B cell (primary cell): ENCODE data around the gene DDX28. TPM values are rescaled to one million over a fixed set of nuclear protein-coding genes. Genes with fewer than 3 reads are reported as not detected.
"Not testable (repeated sequence)": the region's sequence is repeated elsewhere in the genome, so short reads cannot be mapped to it uniquely, and the experiment has no call there.

Source experiments
- ATAC-seq: fragments of 200-7000 bp; cut with Tn5 transposase; one replicate; pipeline ENCODE4 v1.10.0; 2021; ENCODE audit warnings: low read depth, mild to moderate bottlenecking, moderate number of reproducible peaks, moderate library complexity
- CTCF ChIA-PET: fragments of 350-600 bp; sonication (Branson Sonifier 250); formaldehyde crosslinking; loops from one replicate; lab custom pipeline; 2021; ENCODE audit warnings: antibody characterized with exemption, inconsistent platforms; lab: Charles Lee
- POLR2A ChIA-PET: fragments of 350-600 bp; sonication (Branson Sonifier 250); formaldehyde crosslinking; loops from one replicate; lab custom pipeline; 2021; ENCODE audit warnings: antibody characterized with exemption; lab: Charles Lee
- DNase-seq: peaks from one replicate; pipeline ENCODE4 v3.0.0; 2013
- H2AFZ ChIP-seq: 2 replicates; pipeline ENCODE4 v1.6.1; 2012; ENCODE audit warnings: mild to moderate bottlenecking, low read depth, low read length; ENCODE audit not compliant: insufficient read depth, poor library complexity, severe bottlenecking
- H3K27ac ChIP-seq, 2 donors: 1 replicate in 1 of 2; 2 replicates in 1 of 2; pipeline ENCODE4 v1.5.1; 2012 to 2013; ENCODE audit warnings: low read length in 2 of 2, mild to moderate bottlenecking in 2 of 2, moderate library complexity in 1 of 2
- H3K27me3 ChIP-seq, 4 experiments: fragments of 200-600 bp in 1 of 4; sonication (generic) in 1 of 4; replicated peaks in 1 of 4; 1 replicate in 2 of 4; 2 replicates in 2 of 4; pipeline versions ENCODE4 v1.6.1 to v1.7.0; 2013 to 2016; ENCODE audit warnings: low read length in 3 of 4, mild to moderate bottlenecking in 2 of 4, mixed read lengths in 1 of 4, moderate library complexity in 1 of 4; ENCODE audit not compliant: insufficient read depth in 4 of 4, control insufficient read depth in 3 of 4; ENCODE audit errors: control extremely low read depth in 1 of 4
- H3K36me3 ChIP-seq, 2 experiments: replicated peaks in 1 of 2; 1 replicate in 1 of 2; 2 replicates in 1 of 2; pipeline versions ENCODE4 v1.6.1 to v1.7.1; 2013; ENCODE audit warnings: low read length in 1 of 2; ENCODE audit not compliant: insufficient read depth in 2 of 2, control insufficient read depth in 1 of 2; ENCODE audit errors: control extremely low read depth in 1 of 2, extremely low read depth in 1 of 2
- H3K4me1 ChIP-seq, 2 donors: fragments of 200-600 bp in 1 of 2; sonication (generic) in 1 of 2; 1 replicate in 1 of 2; 2 replicates in 1 of 2; pipeline versions ENCODE4 v1.5.1 to v1.6.1; 2013 to 2017; ENCODE audit warnings: low read length in 2 of 2; ENCODE audit not compliant: control insufficient read depth in 2 of 2, insufficient read depth in 2 of 2
- H3K4me2 ChIP-seq: replicated peaks from 2 replicates; pipeline ENCODE3; 2012; ENCODE audit warnings: mild to moderate bottlenecking, low read depth, low read length; ENCODE audit not compliant: poor library complexity, severe bottlenecking
- H3K4me3 ChIP-seq, 5 experiments: fragments of 200-600 bp in 1 of 5; sonication (generic) in 1 of 5; 1 replicate in 3 of 5; 2 replicates in 2 of 5; pipeline versions ENCODE4 v1.5.1 to v1.7.0; 2011 to 2016; ENCODE audit warnings: low read length in 4 of 5, mild to moderate bottlenecking in 4 of 5, low read depth in 2 of 5, control low read depth in 1 of 5, moderate library complexity in 1 of 5; ENCODE audit not compliant: insufficient read depth in 1 of 5; ENCODE audit errors: control extremely low read depth in 1 of 5, extremely low read depth in 1 of 5
- H3K79me2 ChIP-seq: fragments of 200-600 bp; sonication (generic); one replicate; pipeline ENCODE4 v1.6.0; 2016; ENCODE audit warnings: low read length; ENCODE audit not compliant: control insufficient read depth, insufficient read depth
- H3K9ac ChIP-seq: fragments of 200-600 bp; sonication (generic); 2 replicates; pipeline ENCODE4 v1.6.1; 2017; ENCODE audit warnings: mild to moderate bottlenecking, low read length, moderate library complexity
- H3K9me3 ChIP-seq, 3 donors: one replicate each; pipeline versions ENCODE4 v1.6.1 to v1.7.1; 2013; ENCODE audit warnings: low read length in 2 of 3; ENCODE audit not compliant: control insufficient read depth in 2 of 3, insufficient read depth in 1 of 3; ENCODE audit errors: control extremely low read depth in 1 of 3
- H4K20me1 ChIP-seq: 2 replicates; pipeline ENCODE4 v1.6.0; 2012; ENCODE audit warnings: mild to moderate bottlenecking, low read length; ENCODE audit not compliant: insufficient read depth, control insufficient read depth, poor library complexity, severe bottlenecking
- H3K27ac Mint-ChIP-seq: one replicate; pipeline ENCODE4 v1.8.0; 2021; ENCODE audit warnings: mixed read lengths
- H3K27me3 Mint-ChIP-seq: one replicate; pipeline ENCODE4 v1.8.0; 2021; ENCODE audit warnings: mixed read lengths
- H3K4me1 Mint-ChIP-seq: one replicate; pipeline ENCODE4 v1.8.0; 2021; ENCODE audit warnings: mixed read lengths
- H3K4me3 Mint-ChIP-seq: one replicate; pipeline ENCODE4 v1.8.0; 2021; ENCODE audit warnings: mixed read lengths
- H3K9me3 Mint-ChIP-seq: one replicate; pipeline ENCODE4 v1.8.0; 2022; ENCODE audit warnings: mixed read lengths; ENCODE audit not compliant: insufficient read depth
- CTCF ChIP-seq: fragments of 200-600 bp; IDR thresholded peaks from one replicate; pipeline ENCODE4 v1.8.0; 2022; ENCODE audit warnings: antibody characterized with exemption, mild to moderate bottlenecking
- EZH2 ChIP-seq: IDR thresholded peaks from 2 replicates; pipeline ENCODE4 v1.6.1; 2012; ENCODE audit warnings: borderline replicate concordance, low read depth, mild to moderate bottlenecking, moderate library complexity, low read length; ENCODE audit not compliant: insufficient read depth, poor library complexity, severe bottlenecking
- WGBS: methylation state at CpG from one replicate; pipeline ENCODE4 v1.1.5; 2013; ENCODE audit warnings: missing lambda C conversion rate; ENCODE audit not compliant: insufficient coverage; 5-methylcytosine and 5-hydroxymethylcytosine counted together
- intact Hi-C: fragments of 100-400 bp; cut with micrococcal nuclease; formaldehyde crosslinking; loops from one replicate; pipeline ENCODE4 v1.10.0; 2022
- polyA plus RNA-seq: library from polyadenylated mRNA; depleted of rRNA; stranded (reverse); fragments of >200 nt; gene quantifications from 2 replicates; pipeline ENCODE4 v1.2.3, GENCODE V29; 2012
- total RNA-seq, 2 donors: library from RNA; stranded (reverse); fragments of 120-200 nt in 1 of 2; gene quantifications; 1 replicate in 1 of 2; 2 replicates in 1 of 2; pipeline versions ENCODE4 v1.2.3 to v1.2.4, GENCODE V29; 2013 to 2022

The DDX28 gene
- total and polyA plus RNA-seq, 2 donors (not counting 1 experiment from before 2014, with no cell fraction given) = 8.0 to 20.2 TPM

- peak overlapping the region; percentile 99 for H3K27ac Mint-ChIP-seq
- not testable (repeated sequence) for H3K9me3 Mint-ChIP-seq, H3K27me3 Mint-ChIP-seq, H3K27me3 ChIP-seq, H3K9me3 ChIP-seq
- peak overlapping the region; percentile 82 for H3K4me3 Mint-ChIP-seq
- POLR2A ChIA-PET = interaction anchor here (0.9 to 3.5 kb wide), 6 partner anchors 9 to 86 kb away, joined by 3 to 23 read pairs (median 8); no protein-coding TSS in a partner anchor
- Histone ChIP-seq H3K36me3 (peaks cover 0 to 21% of the 10 kb centered on the region in 2 experiments), H2AFZ (peak overlapping the region; percentile 57), H3K9ac (peak overlapping the region; percentile 54), H3K4me2 (peak overlapping the region; percentile 77), H3K4me3 (peak overlapping the region in 3 of 5 experiments; percentile 28 to 40 (median 39)), H4K20me1 (peaks cover 10% of the 10 kb centered on the region), H3K79me2 (peaks cover 59% of the 10 kb centered on the region), H3K27ac (peak overlapping the region; percentile 86 to 89), H3K4me1 (peaks cover 51 to 66% of the 10 kb centered on the region in 2 donors)
- 7% methylated on average over 3 of the region's 6 CpGs for WGBS
- CTCF ChIA-PET = interaction anchor here (0.7 to 28.7 kb wide), 9 partner anchors 9 to 184 kb away, joined by 3 to 320 read pairs (median 4); partner anchors contain the start of genes DDX28, DUS2 and NFATC3
- intact Hi-C loops = loop anchor here (5.0 kb wide), 2 partner anchors 102 to 477 kb away; partner anchors contain the start of gene PSKH1
- H3K4me1 Mint-ChIP-seq = peaks cover 69% of the 10 kb centered on the region
- ATAC-seq (peak; percentile 6), DNase-seq (peak; percentile 50)
Measured at GRCh38 chr16:67994040-67994408, 29.0 kb downstream of the DDX28 start.

GRCh38 chr16:67993207-67994039, 29.6 kb downstream of the DDX28 start:
- H3K27ac Mint-ChIP-seq = peak overlapping the region; percentile 99
- H3K4me3 Mint-ChIP-seq = peak overlapping the region; percentile 82
- no peak for TF ChIP-seq EZH2
- peak; percentile 96 for TF ChIP-seq CTCF
- Histone ChIP-seq H3K9ac (peak overlapping the region; percentile 54), H4K20me1 (peaks cover 10% of the 10 kb centered on the region), H3K79me2 (peaks cover 55% of the 10 kb centered on the region), H2AFZ (peak overlapping the region; percentile 57), H3K4me3 (peak overlapping the region; percentile 26 to 40 (median 31)), H3K36me3 (peaks cover 0 to 21% of the 10 kb centered on the region in 2 experiments), H3K27me3 (no peaks in the 10 kb centered on the region), H3K9me3 (peaks cover 0 to 7% (median 0%) of the 10 kb centered on the region in 3 donors), H3K4me1 (peaks cover 49 to 60% of the 10 kb centered on the region in 2 donors), H3K27ac (peak overlapping the region; percentile 86 to 89), H3K4me2 (peak overlapping the region; percentile 77)
- no peaks in the 10 kb centered on the region for H3K9me3 Mint-ChIP-seq
- ChIA-PET CTCF (interaction anchor here (0.7 to 28.7 kb wide), 11 partner anchors 9 to 183 kb away, joined by 3 to 320 read pairs (median 6); partner anchors contain the start of genes DDX28, DUS2 and NFATC3), POLR2A (interaction anchor here (0.9 to 3.5 kb wide), 6 partner anchors 10 to 86 kb away, joined by 3 to 23 read pairs (median 8); no protein-coding TSS in a partner anchor)
- ATAC-seq (peak; percentile 87), DNase-seq (peak; percentile 92)
- intact Hi-C loops = loop anchor here (1.0 to 5.0 kb wide), 9 partner anchors 8 to 476 kb away; partner anchors contain the start of genes DDX28, DUS2, PSKH1 and PSMB10
- H3K4me1 Mint-ChIP-seq = peaks cover 67% of the 10 kb centered on the region
- H3K27me3 Mint-ChIP-seq = no peaks in the 10 kb centered on the region
- 6% methylated on average over 38 of the region's 39 CpGs for WGBS
